BJ (cell line): ENCODE measurements around the gene SUN1. TPM values are rescaled to one million over a fixed set of nuclear protein-coding genes. Genes with fewer than 3 reads are reported as not detected.

Experiments
- CTCF ChIA-PET: fragments of 350-600 bp; formaldehyde crosslinking; extraction: SDS; loops from one replicate; lab custom pipeline; 2021; ENCODE audit warnings: antibody characterized with exemption, inconsistent platforms; lab: Yijun Ruan, JAX
- POLR2A ChIA-PET: fragments of 300-600 bp; sonication (Branson Sonifier 250); formaldehyde crosslinking; extraction: SDS; loops from one replicate; lab custom pipeline; 2021; ENCODE audit warnings: antibody characterized with exemption; lab: Charles Lee
- DNase-seq: peaks from one replicate; pipeline ENCODE4 v3.0.0-alpha.2; 2011; ENCODE audit warnings: low read depth
- H3K27me3 ChIP-seq: 2 replicates; pipeline ENCODE4 v1.6.0; 2011; ENCODE audit warnings: low read length; ENCODE audit not compliant: control insufficient read depth, insufficient read depth
- H3K36me3 ChIP-seq: 2 replicates; pipeline ENCODE4 v1.5.1; 2011; ENCODE audit warnings: low read length; ENCODE audit not compliant: control insufficient read depth, insufficient read depth
- H3K4me3 ChIP-seq: 2 replicates; pipeline ENCODE4 v1.5.1; 2011; ENCODE audit warnings: low read depth, mild to moderate bottlenecking, control low read depth, low read length
- CTCF ChIP-seq: IDR thresholded peaks from 2 replicates; pipeline ENCODE4 v1.5.1; 2011; ENCODE audit warnings: low read depth, mild to moderate bottlenecking, control low read depth, inconsistent platforms, low read length, moderate library complexity; ENCODE audit not compliant: insufficient read depth
- polyA plus RNA-seq: library from polyadenylated mRNA; depleted of rRNA; stranded (reverse); fragments of >200 nt; gene quantifications from 2 replicates; pipeline ENCODE4 v1.2.3, GENCODE V29; 2011

SUN1 gene
- polyA plus RNA-seq, 1 experiment = 222 TPM

GRCh38 chr7:842431-843031 lies 10.3 kb downstream of the SUN1 start:
- DNase-seq = no peak
- H3K27me3 ChIP-seq = no peaks in the 10 kb centered on the region
- ChIA-PET CTCF (interaction anchor here (1.6 to 1.9 kb wide), 2 partner anchors 10 to 18 kb away, joined by 6 to 7 read pairs; partner anchors contain the start of gene SUN1), POLR2A (no interaction called here)
- no peak for TF ChIP-seq CTCF
- peaks cover 15% of the 10 kb centered on the region for H3K36me3 ChIP-seq
- no peak overlapping the region for H3K4me3 ChIP-seq

DNA sequence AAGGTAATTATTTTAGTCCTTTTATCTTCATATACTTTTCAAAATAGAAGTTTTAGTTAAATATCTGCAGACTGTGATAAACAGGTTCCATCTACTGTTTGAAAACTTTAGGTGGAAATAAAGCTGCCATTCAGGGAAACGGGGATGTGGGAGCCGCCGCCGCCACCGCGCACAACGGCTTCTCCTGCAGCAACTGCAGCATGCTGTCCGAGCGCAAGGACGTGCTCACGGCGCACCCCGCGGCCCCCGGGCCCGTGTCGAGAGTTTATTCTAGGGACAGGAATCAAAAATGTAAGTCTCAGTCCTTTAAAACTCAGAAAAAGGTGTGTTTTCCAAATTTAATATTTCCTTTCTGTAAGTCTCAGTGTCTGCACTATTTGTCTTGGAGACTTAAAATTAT lies 11.0 kb downstream of the SUN1 start:
- H3K4me3 ChIP-seq = no peak overlapping the region
- ChIA-PET CTCF (interaction anchor here (1.9 kb wide), 1 partner anchor 17 kb away, joined by 7 read pairs; no protein-coding TSS in a partner anchor), POLR2A (no interaction called here)
- H3K36me3 ChIP-seq = peaks cover 15% of the 10 kb centered on the region
- H3K27me3 ChIP-seq = no peaks in the 10 kb centered on the region
- no peak for DNase-seq
- TF ChIP-seq CTCF = no peak

DNA sequence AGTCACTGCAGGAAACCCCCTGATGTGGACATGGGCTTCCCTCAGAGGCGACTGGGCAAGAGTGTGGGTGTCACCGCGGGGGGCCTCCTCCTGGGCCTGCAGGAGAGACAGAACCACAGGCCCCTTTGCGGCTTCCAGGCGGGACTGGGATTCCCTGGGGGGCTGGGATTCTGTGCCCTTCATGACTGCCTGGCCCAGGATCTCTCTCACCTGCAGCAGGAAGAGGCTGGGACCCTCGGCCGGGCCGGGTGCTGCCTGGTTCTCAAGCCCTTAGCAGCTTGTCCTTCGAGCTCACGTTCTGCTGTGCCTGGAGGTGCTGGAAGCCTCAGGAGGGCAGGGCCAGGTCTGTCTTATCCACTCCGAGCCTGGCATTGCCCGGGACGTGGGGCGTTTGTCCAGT lies 11.8 kb downstream of the SUN1 start:
- Histone ChIP-seq H3K36me3 (peaks cover 15% of the 10 kb centered on the region), H3K27me3 (no peaks in the 10 kb centered on the region), H3K4me3 (no peak overlapping the region)
- no peak for DNase-seq
- POLR2A ChIA-PET = no interaction called here
- no peak for TF ChIP-seq CTCF
- CTCF ChIA-PET = no interaction called here

- DNase-seq = no peak
- H3K4me3 ChIP-seq = no peak overlapping the region
- H3K36me3 ChIP-seq = peaks cover 15% of the 10 kb centered on the region
- H3K27me3 ChIP-seq = no peaks in the 10 kb centered on the region
- ChIA-PET POLR2A (no interaction called here), CTCF (interaction anchor here (0.6 to 1.0 kb wide), 2 partner anchors 8 to 524 kb away, joined by 3 read pairs; no protein-coding TSS in a partner anchor)
- TF ChIP-seq CTCF = no peak
Observed at GRCh38 chr7:844514-844913, 12.2 kb downstream of the SUN1 start.

GRCh38 chr7:845091-845490 lies 12.8 kb downstream of the SUN1 start:
- Histone ChIP-seq H3K36me3 (peaks cover 16% of the 10 kb centered on the region), H3K27me3 (no peaks in the 10 kb centered on the region), H3K4me3 (no peak overlapping the region)
- CTCF ChIA-PET = interaction anchor here (0.6 to 2.0 kb wide), 3 partner anchors 9 to 525 kb away, joined by 3 to 9 read pairs (median 3); no protein-coding TSS in a partner anchor
- POLR2A ChIA-PET = no interaction called here
- no peak for DNase-seq
- TF ChIP-seq CTCF = no peak
